ENCODE data around the gene CHRNA4. TPM values are rescaled to one million over a fixed set of nuclear protein-coding genes. Genes with fewer than 3 reads are reported as not detected.
"Not testable (repeated sequence)": the region's sequence is repeated elsewhere in the genome, so short reads cannot be mapped to it uniquely, and the experiment has no call there.

Gene CHRNA4
- total RNA-seq, 2 experiments from 2014 or later: not detected

DNA sequence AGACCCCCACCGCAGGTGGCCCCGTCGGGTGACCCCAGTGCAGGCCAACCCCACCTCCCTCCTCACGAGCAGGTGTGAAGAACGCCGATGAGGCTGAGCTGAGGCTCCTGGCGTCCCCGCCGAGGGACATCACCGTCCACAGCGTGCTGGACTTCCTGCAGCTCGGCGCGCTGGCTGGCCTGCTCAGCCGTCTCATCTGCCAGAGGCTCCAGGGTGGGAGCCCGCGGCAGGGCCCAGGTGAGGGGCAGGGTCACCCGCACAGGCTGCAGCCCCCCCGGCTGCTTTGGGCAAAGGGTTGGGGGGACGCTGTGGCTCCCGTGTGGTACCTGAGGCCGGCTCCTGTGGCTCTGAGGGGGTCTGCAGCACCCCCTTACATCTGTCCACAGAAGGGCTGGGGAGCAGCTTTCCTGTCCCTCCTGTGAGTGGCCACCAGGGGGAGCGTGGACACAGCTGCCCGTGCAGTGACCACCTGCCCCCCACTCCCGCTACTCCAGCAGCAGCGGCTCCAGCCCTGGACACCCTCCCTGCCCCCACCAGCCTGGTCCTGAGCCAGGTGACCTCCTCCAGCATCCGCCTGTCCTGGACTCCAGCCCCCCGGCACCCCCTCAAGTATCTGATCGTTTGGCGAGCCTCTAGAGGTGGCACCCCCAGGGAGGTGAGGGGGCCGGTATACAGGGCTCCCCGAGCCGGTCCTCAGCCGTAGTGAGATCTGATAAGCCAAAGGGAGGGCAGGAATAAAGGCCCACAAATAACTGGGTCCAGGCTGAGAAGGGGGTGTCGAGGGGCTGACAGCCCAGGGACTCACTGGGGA is 51.7 kb downstream of the CHRNA4 start:
- Mint-ChIP-seq H3K9me3 (ENCODE audit: low read depth) (no peaks in the 10 kb centered on the region), H3K4me3 (no peak overlapping the region), H3K27me3 (peaks cover 3% of the 10 kb centered on the region), H3K27ac (no peak overlapping the region), H3K4me1 (no peaks in the 10 kb centered on the region), H3K36me3 (ENCODE audit: low read depth) (no peaks in the 10 kb centered on the region)
- CTCF ChIA-PET: interaction anchor here (0.6 to 2.2 kb wide), 9 partner anchors 12 to 748 kb away, joined by 3 to 8 read pairs (median 4); no protein-coding TSS in a partner anchor
- ATAC-seq (peak; percentile 51), DNase-seq (peak; percentile 61)
- POLR2A ChIA-PET: interaction anchor here (0.6 kb wide), 1 partner anchor 260 kb away, joined by 3 read pairs; no protein-coding TSS in a partner anchor
- intact Hi-C loops (cut with DNase I, micrococcal nuclease): loop anchor here (1.0 to 5.0 kb wide), 2 partner anchors 72 to 73 kb away; no protein-coding TSS in a partner anchor

- intact Hi-C loops (cut with DNase I, micrococcal nuclease): loop anchor here in 1 of 2 experiments (5.0 kb wide), 1 partner anchor 74 kb away; no protein-coding TSS in a partner anchor
- Mint-ChIP-seq H3K27me3 (peaks cover 3% of the 10 kb centered on the region), H3K9me3 (ENCODE audit: low read depth) (no peaks in the 10 kb centered on the region), H3K36me3 (ENCODE audit: low read depth) (no peaks in the 10 kb centered on the region), H3K27ac (no peak overlapping the region), H3K4me1 (no peaks in the 10 kb centered on the region), H3K4me3 (no peak overlapping the region)
- ChIA-PET POLR2A (no interaction called here), CTCF (interaction anchor here (1.3 kb wide), 1 partner anchor 9 kb away, joined by 4 read pairs; no protein-coding TSS in a partner anchor)
- no peak for DNase-seq
- no peak for ATAC-seq
Observed at GRCh38 chr20:63308218-63308911, 52.8 kb downstream of the CHRNA4 start.

GRCh38 chr20:63307538-63308217 is 53.5 kb downstream of the CHRNA4 start:
- POLR2A ChIA-PET: no interaction called here
- no peak for DNase-seq
- H3K36me3 Mint-ChIP-seq (ENCODE audit: low read depth): no peaks in the 10 kb centered on the region
- no peaks in the 10 kb centered on the region for H3K4me1 Mint-ChIP-seq
- H3K4me3 Mint-ChIP-seq: no peak overlapping the region
- H3K9me3 Mint-ChIP-seq (ENCODE audit: low read depth): no peaks in the 10 kb centered on the region
- ATAC-seq: no peak
- H3K27ac Mint-ChIP-seq: no peak overlapping the region
- CTCF ChIA-PET: interaction anchor here (0.5 to 1.3 kb wide), 2 partner anchors 9 to 70 kb away, joined by 3 to 4 read pairs; no protein-coding TSS in a partner anchor
- H3K27me3 Mint-ChIP-seq: peaks cover 4% of the 10 kb centered on the region
- intact Hi-C loops (cut with DNase I, micrococcal nuclease): loop anchor here in 1 of 2 experiments (5.0 kb wide), 1 partner anchor 75 kb away; no protein-coding TSS in a partner anchor

GRCh38 chr20:63306673-63307537 is 54.2 kb downstream of the CHRNA4 start:
- ChIA-PET POLR2A (no interaction called here), CTCF (interaction anchor here (0.5 to 1.3 kb wide), 2 partner anchors 10 to 70 kb away, joined by 3 to 4 read pairs; no protein-coding TSS in a partner anchor)
- no peak for ATAC-seq
- intact Hi-C loops (cut with DNase I, micrococcal nuclease): loop anchor here in 1 of 2 experiments (5.0 kb wide), 1 partner anchor 75 kb away; no protein-coding TSS in a partner anchor
- Mint-ChIP-seq H3K4me3 (no peak overlapping the region), H3K9me3 (ENCODE audit: low read depth) (no peaks in the 10 kb centered on the region), H3K4me1 (no peaks in the 10 kb centered on the region), H3K36me3 (ENCODE audit: low read depth) (no peaks in the 10 kb centered on the region), H3K27ac (no peak overlapping the region), H3K27me3 (peaks cover 5% of the 10 kb centered on the region)
- DNase-seq: no peak

GRCh38 chr20:63305933-63306672 is 55.0 kb downstream of the CHRNA4 start:
- intact Hi-C loops (cut with DNase I, micrococcal nuclease): loop anchor here in 1 of 2 experiments (5.0 kb wide), 1 partner anchor 76 kb away; no protein-coding TSS in a partner anchor
- POLR2A ChIA-PET; H3K4me1 Mint-ChIP-seq; DNase-seq; H3K9me3 Mint-ChIP-seq (ENCODE audit: low read depth); H3K27me3 Mint-ChIP-seq; H3K4me3 Mint-ChIP-seq; H3K36me3 Mint-ChIP-seq (ENCODE audit: low read depth); ATAC-seq; H3K27ac Mint-ChIP-seq: not testable (repeated sequence)
- CTCF ChIA-PET: interaction anchor here (0.6 to 0.7 kb wide), 2 partner anchors 10 to 83 kb away, joined by 3 read pairs; no protein-coding TSS in a partner anchor

GRCh38 chr20:63305393-63305792 is 55.8 kb downstream of the CHRNA4 start:
- Mint-ChIP-seq H3K27ac (no peak overlapping the region), H3K9me3 (ENCODE audit: low read depth) (peaks cover 3% of the 10 kb centered on the region), H3K27me3 (peaks cover 10% of the 10 kb centered on the region), H3K4me1 (no peaks in the 10 kb centered on the region), H3K4me3 (no peak overlapping the region), H3K36me3 (ENCODE audit: low read depth) (no peaks in the 10 kb centered on the region)
- intact Hi-C loops (cut with DNase I, micrococcal nuclease): loop anchor here in 1 of 2 experiments (5.0 kb wide), 1 partner anchor 77 kb away; no protein-coding TSS in a partner anchor
- ATAC-seq: no peak
- POLR2A ChIA-PET: no interaction called here
- no peak for DNase-seq
- CTCF ChIA-PET: interaction anchor here (0.6 to 0.7 kb wide), 2 partner anchors 9 to 82 kb away, joined by 3 read pairs; no protein-coding TSS in a partner anchor

- ATAC-seq (no peak), DNase-seq (no peak)
- Mint-ChIP-seq H3K4me3 (no peak overlapping the region), H3K27me3 (peaks cover 18% of the 10 kb centered on the region), H3K27ac (no peak overlapping the region), H3K36me3 (ENCODE audit: low read depth) (no peaks in the 10 kb centered on the region), H3K9me3 (ENCODE audit: low read depth) (peaks cover 3% of the 10 kb centered on the region), H3K4me1 (no peaks in the 10 kb centered on the region)
- CTCF ChIA-PET: interaction anchor here (1.3 kb wide), 1 partner anchor 12 kb away, joined by 4 read pairs; no protein-coding TSS in a partner anchor
- intact Hi-C loops (cut with DNase I, micrococcal nuclease): no loop called here
- POLR2A ChIA-PET: interaction anchor here (0.7 kb wide), 1 partner anchor 152 kb away, joined by 3 read pairs; no protein-coding TSS in a partner anchor
Observed at GRCh38 chr20:63303095-63303666, 58.0 kb downstream of the CHRNA4 start.

GRCh38 chr20:63301671-63302070 is 59.5 kb downstream of the CHRNA4 start:
- Mint-ChIP-seq H3K27me3 (peaks cover 18% of the 10 kb centered on the region), H3K4me1 (no peaks in the 10 kb centered on the region), H3K4me3 (no peak overlapping the region), H3K27ac (no peak overlapping the region), H3K36me3 (ENCODE audit: low read depth) (no peaks in the 10 kb centered on the region), H3K9me3 (ENCODE audit: low read depth) (peaks cover 3% of the 10 kb centered on the region)
- POLR2A ChIA-PET: no interaction called here
- DNase-seq: no peak
- no peak for ATAC-seq
- CTCF ChIA-PET: interaction anchor here (1.3 kb wide), 1 partner anchor 10 kb away, joined by 4 read pairs; no protein-coding TSS in a partner anchor
- intact Hi-C loops (cut with DNase I, micrococcal nuclease): no loop called here

DNA sequence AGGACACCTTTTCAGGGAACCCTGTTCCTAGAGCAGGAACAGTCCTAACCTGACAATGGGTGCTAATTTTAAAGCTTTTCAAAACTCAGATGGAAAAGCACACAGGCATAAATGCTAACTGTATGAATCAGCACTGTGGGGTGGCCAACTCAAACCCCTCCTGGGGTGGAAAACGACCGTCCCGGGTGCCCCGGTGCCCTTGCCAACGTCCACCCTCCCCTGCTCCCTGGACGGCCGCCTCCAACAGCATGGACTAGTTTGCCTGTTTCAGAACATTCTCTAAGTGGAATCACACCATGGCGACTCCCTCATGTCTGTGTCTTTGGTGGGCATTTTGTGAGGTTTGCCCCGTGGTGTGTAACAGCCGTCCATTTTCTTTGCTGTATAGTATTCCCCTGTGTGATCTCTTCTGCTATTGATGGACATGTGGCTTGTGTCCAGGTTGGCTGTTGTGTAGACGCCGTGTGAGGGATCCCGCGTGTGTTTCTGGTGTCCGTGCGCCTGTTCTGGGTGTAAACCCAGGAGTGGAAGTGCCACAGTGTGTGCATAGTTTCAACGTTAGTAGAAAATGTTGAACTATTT is 62.3 kb downstream of the CHRNA4 start:
- Mint-ChIP-seq H3K4me1 (peaks cover 6% of the 10 kb centered on the region), H3K9me3 (ENCODE audit: low read depth) (peaks cover 3% of the 10 kb centered on the region), H3K36me3 (ENCODE audit: low read depth) (no peaks in the 10 kb centered on the region), H3K27me3 (peaks cover 20% of the 10 kb centered on the region), H3K27ac (no peak overlapping the region), H3K4me3 (no peak overlapping the region)
- ATAC-seq (no peak), DNase-seq (no peak)
- ChIA-PET CTCF (interaction anchor here (0.5 kb wide), 1 partner anchor 25 kb away, joined by 3 read pairs; no protein-coding TSS in a partner anchor), POLR2A (no interaction called here)
- intact Hi-C loops (cut with DNase I, micrococcal nuclease): no loop called here
